HEK293 (cell line): Measurements from ENCODE around the gene CPLANE1.

Experiments
- CTCF ChIA-PET: fragments of 350-600 bp; formaldehyde crosslinking; extraction: SDS; loops from one replicate; lab custom pipeline; 2021; ENCODE audit warnings: antibody characterized with exemption; lab: Yijun Ruan, JAX
- POLR2A ChIA-PET: fragments of 300-600 bp; formaldehyde crosslinking; extraction: SDS; loops from one replicate; lab custom pipeline; 2020; ENCODE audit warnings: antibody characterized with exemption, inconsistent platforms; lab: Yijun Ruan, JAX
- H3K27ac ChIP-seq: fragments of 200-500 bp; sonication (Bioruptor generic); 2 replicates; pipeline ENCODE4 v1.5.1; 2014; ENCODE audit warnings: low read depth, low read length, control low read depth, inconsistent platforms; ENCODE audit errors: extremely low read depth
- H3K36me3 ChIP-seq, 2 experiments: fragments of 200-500 bp in 1 of 2; sonication (Bioruptor generic) in 1 of 2; 1 replicate in 1 of 2; 2 replicates in 1 of 2; pipeline ENCODE4 v1.5.1; 2014 to 2017; ENCODE audit warnings: inconsistent platforms in 2 of 2, low read length in 2 of 2; ENCODE audit not compliant: control insufficient read depth in 2 of 2, insufficient read depth in 1 of 2
- H3K4me1 ChIP-seq: fragments of 200-500 bp; sonication (Bioruptor generic); 2 replicates; pipeline ENCODE4 v1.5.1; 2014; ENCODE audit warnings: mild to moderate bottlenecking, low read length, inconsistent platforms; ENCODE audit not compliant: control insufficient read depth, insufficient read depth
- H3K4me3 ChIP-seq: 2 replicates; pipeline ENCODE4 v1.5.1; 2011; ENCODE audit warnings: low read depth, mild to moderate bottlenecking, control low read depth, low read length, moderate library complexity
- H3K9me3 ChIP-seq: fragments of 200-500 bp; sonication (Bioruptor generic); 2 replicates; pipeline ENCODE4 v1.5.1; 2014; ENCODE audit warnings: low read depth, low read length, inconsistent platforms; ENCODE audit not compliant: control insufficient read depth, insufficient read depth
- BCL11A ChIP-seq: fragments of 450-650 bp; formaldehyde crosslinking; IDR thresholded peaks from 2 replicates; pipeline ENCODE4 v1.5.1; 2016; ENCODE audit warnings: low read depth, missing biosample characterization, missing genetic modification characterization
- BCL11B ChIP-seq: fragments of 450-650 bp; formaldehyde crosslinking; IDR thresholded peaks from 2 replicates; pipeline ENCODE4 v1.5.1; 2016; ENCODE audit warnings: low read depth, missing biosample characterization, missing genetic modification characterization
- ELK4 ChIP-seq: IDR thresholded peaks from 2 replicates; pipeline ENCODE4 v1.6.1; 2011; ENCODE audit warnings: mild to moderate bottlenecking, low read depth, low read length, borderline replicate concordance
- SCRT2 ChIP-seq: fragments of 450-650 bp; formaldehyde crosslinking; IDR thresholded peaks from 2 replicates; pipeline ENCODE4 v1.5.1; 2016; ENCODE audit warnings: missing biosample characterization, missing genetic modification characterization
- SP7 ChIP-seq: fragments of 450-650 bp; formaldehyde crosslinking; IDR thresholded peaks from 2 replicates; pipeline ENCODE4 v1.5.1; 2016; ENCODE audit warnings: missing biosample characterization, missing genetic modification characterization
- WT1 ChIP-seq: fragments of 450-650 bp; formaldehyde crosslinking; IDR thresholded peaks from 2 replicates; pipeline ENCODE4 v1.5.1; 2016; ENCODE audit warnings: missing biosample characterization, missing genetic modification characterization
- ZBTB20 ChIP-seq: fragments of 450-650 bp; formaldehyde crosslinking; IDR thresholded peaks from 2 replicates; pipeline ENCODE4 v1.5.1; 2016; ENCODE audit warnings: missing biosample characterization, missing genetic modification characterization
- ZNF114 ChIP-seq: fragments of 450-650 bp; formaldehyde crosslinking; IDR thresholded peaks from 2 replicates; pipeline ENCODE4 v1.5.0; 2017; ENCODE audit warnings: missing biosample characterization, missing genetic modification characterization
- ZNF132 ChIP-seq: fragments of 450-650 bp; formaldehyde crosslinking; IDR thresholded peaks from 2 replicates; pipeline ENCODE4 v1.5.1; 2017; ENCODE audit warnings: missing biosample characterization, missing genetic modification characterization, borderline replicate concordance
- ZNF223 ChIP-seq: fragments of 450-650 bp; formaldehyde crosslinking; IDR thresholded peaks from 2 replicates; pipeline ENCODE4 v1.5.1; 2016; ENCODE audit warnings: missing biosample characterization, missing genetic modification characterization
- ZNF341 ChIP-seq: fragments of 450-650 bp; formaldehyde crosslinking; IDR thresholded peaks from 2 replicates; pipeline ENCODE4; 2016; ENCODE audit warnings: low read depth, missing biosample characterization, missing genetic modification characterization
- ZNF366 ChIP-seq: fragments of 450-650 bp; formaldehyde crosslinking; conservative IDR thresholded peaks from 2 replicates; pipeline ENCODE4 v1.5.1; 2016; ENCODE audit warnings: missing biosample characterization, missing genetic modification characterization
- ZNF37A ChIP-seq: fragments of 450-650 bp; IDR thresholded peaks from 2 replicates; pipeline ENCODE4 v1.5.1; 2018; ENCODE audit warnings: missing biosample characterization, missing genetic modification characterization
- ZNF555 ChIP-seq: fragments of 450-650 bp; formaldehyde crosslinking; conservative IDR thresholded peaks from 2 replicates; pipeline ENCODE4 v1.5.1; 2017; ENCODE audit warnings: missing biosample characterization, mild to moderate bottlenecking, missing genetic modification characterization, inconsistent platforms
- ZNF558 ChIP-seq: fragments of 450-650 bp; formaldehyde crosslinking; IDR thresholded peaks from 2 replicates; pipeline ENCODE4 v1.5.1; 2016; ENCODE audit warnings: missing biosample characterization, missing genetic modification characterization
- ZNF600 ChIP-seq: fragments of 450-650 bp; formaldehyde crosslinking; IDR thresholded peaks from 2 replicates; pipeline ENCODE4 v1.5.1; 2016; ENCODE audit warnings: missing biosample characterization, missing genetic modification characterization
- ZNF624 ChIP-seq: fragments of 450-650 bp; formaldehyde crosslinking; IDR thresholded peaks from 2 replicates; pipeline ENCODE4 v1.5.1; 2017; ENCODE audit warnings: missing biosample characterization, missing genetic modification characterization
- ZNF664 ChIP-seq: fragments of 450-650 bp; formaldehyde crosslinking; IDR thresholded peaks from 2 replicates; pipeline ENCODE4 v1.5.1; 2016; ENCODE audit warnings: missing biosample characterization, missing genetic modification characterization
- ZNF777 ChIP-seq: fragments of 450-650 bp; formaldehyde crosslinking; IDR thresholded peaks from 2 replicates; pipeline ENCODE4 v1.5.1; 2017; ENCODE audit warnings: missing biosample characterization, missing genetic modification characterization, borderline replicate concordance
- ZNF830 ChIP-seq: fragments of 450-650 bp; IDR thresholded peaks from 2 replicates; pipeline ENCODE4 v1.5.0; 2018; ENCODE audit warnings: missing biosample characterization, missing genetic modification characterization, low read depth, mild to moderate bottlenecking, moderate library complexity
- TF ChIP-seq, protein P1 (sequence below): fragments of 450-650 bp; formaldehyde crosslinking; IDR thresholded peaks from 2 replicates; pipeline ENCODE4 v1.5.1; 2016; ENCODE audit warnings: missing biosample characterization, missing genetic modification characterization
- TF ChIP-seq, protein P2 (sequence below): fragments of 450-650 bp; formaldehyde crosslinking; IDR thresholded peaks from 2 replicates; pipeline ENCODE4 v1.5.1; 2016; ENCODE audit warnings: missing biosample characterization, missing genetic modification characterization

The CPLANE1 gene

DNA sequence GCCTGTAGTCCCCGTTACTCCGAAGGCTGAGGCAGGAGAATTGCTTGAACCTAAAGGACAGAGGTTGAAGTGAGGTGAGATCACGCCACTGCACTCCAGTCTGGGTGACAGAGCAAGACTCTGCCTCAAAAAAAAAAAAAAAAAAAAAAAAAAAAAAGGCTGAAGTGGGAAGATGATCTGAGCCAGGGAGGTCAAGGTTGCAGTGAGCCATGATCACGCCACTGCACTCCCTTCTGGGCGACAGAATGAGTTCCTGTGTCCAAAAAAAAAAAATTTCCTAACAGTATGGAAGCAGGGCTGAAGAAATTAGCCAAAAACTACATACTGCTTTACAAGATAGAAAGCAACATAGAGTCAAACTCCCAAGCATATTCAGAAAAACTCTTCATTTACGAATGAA is 132.8 kb downstream of the CPLANE1 start:
- Histone ChIP-seq H3K9me3 (no peaks in the 10 kb centered on the region), H3K36me3 (peaks cover 60 to 77% of the 10 kb centered on the region in 2 experiments), H3K27ac (no peak overlapping the region), H3K4me1 (no peaks in the 10 kb centered on the region), H3K4me3 (no peak overlapping the region)
- CTCF ChIA-PET, result no interaction called here
- POLR2A ChIA-PET, result no interaction called here
- TF ChIP-seq ZNF37A, result no peak
- TF ChIP-seq, protein P1, sequence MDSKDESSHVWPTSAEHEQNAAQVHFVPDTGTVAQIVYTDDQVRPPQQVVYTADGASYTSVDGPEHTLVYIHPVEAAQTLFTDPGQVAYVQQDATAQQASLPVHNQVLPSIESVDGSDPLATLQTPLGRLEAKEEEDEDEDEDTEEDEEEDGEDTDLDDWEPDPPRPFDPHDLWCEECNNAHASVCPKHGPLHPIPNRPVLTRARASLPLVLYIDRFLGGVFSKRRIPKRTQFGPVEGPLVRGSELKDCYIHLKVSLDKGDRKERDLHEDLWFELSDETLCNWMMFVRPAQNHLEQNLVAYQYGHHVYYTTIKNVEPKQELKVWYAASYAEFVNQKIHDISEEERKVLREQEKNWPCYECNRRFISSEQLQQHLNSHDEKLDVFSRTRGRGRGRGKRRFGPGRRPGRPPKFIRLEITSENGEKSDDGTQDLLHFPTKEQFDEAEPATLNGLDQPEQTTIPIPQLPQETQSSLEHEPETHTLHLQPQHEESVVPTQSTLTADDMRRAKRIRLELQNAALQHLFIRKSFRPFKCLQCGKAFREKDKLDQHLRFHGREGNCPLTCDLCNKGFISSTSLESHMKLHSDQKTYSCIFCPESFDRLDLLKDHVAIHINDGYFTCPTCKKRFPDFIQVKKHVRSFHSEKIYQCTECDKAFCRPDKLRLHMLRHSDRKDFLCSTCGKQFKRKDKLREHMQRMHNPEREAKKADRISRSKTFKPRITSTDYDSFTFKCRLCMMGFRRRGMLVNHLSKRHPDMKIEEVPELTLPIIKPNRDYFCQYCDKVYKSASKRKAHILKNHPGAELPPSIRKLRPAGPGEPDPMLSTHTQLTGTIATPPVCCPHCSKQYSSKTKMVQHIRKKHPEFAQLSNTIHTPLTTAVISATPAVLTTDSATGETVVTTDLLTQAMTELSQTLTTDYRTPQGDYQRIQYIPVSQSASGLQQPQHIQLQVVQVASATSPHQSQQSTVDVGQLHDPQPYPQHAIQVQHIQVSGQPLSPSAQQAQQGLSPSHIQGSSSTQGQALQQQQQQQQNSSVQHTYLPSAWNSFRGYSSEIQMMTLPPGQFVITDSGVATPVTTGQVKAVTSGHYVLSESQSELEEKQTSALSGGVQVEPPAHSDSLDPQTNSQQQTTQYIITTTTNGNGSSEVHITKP, result no peak
- TF ChIP-seq, protein P2, sequence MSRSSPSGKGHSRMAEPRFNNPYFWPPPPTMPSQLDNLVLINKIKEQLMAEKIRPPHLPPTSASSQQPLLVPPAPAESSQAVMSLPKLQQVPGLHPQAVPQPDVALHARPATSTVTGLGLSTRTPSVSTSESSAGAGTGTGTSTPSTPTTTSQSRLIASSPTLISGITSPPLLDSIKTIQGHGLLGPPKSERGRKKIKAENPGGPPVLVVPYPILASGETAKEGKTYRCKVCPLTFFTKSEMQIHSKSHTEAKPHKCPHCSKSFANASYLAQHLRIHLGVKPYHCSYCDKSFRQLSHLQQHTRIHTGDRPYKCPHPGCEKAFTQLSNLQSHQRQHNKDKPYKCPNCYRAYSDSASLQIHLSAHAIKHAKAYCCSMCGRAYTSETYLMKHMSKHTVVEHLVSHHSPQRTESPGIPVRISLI (tag by site-specific recombination), result peak; percentile 64

DNA sequence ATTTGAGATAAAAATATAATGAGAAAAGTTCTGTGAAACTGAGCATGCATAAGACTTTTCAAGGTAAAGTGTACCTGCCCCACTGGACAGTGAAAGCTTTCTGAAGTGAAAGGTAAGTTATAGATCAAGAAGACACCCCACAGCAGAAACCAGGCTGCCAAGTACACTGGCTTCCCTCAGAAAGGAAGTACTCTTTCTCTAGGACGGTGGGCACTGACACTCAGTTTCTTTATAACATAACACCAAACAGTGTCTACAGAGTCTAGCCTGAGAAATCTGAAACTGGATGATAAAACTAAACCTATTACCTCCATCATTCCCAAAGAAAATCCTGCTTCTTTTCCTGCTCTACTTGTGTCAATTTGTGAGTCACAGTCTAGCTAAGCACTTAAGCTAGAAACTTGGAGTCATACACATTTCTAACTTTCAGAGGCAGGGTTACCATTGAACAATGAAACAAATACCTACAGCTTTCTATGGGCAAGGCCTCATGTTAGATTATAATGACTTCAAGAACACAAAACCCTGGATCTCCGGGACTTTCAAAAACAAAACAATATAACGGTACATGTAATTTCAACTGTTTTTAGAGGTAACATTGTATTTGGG is 136.7 kb downstream of the CPLANE1 start:
- no peaks in the 10 kb centered on the region for H3K9me3 ChIP-seq

DNA sequence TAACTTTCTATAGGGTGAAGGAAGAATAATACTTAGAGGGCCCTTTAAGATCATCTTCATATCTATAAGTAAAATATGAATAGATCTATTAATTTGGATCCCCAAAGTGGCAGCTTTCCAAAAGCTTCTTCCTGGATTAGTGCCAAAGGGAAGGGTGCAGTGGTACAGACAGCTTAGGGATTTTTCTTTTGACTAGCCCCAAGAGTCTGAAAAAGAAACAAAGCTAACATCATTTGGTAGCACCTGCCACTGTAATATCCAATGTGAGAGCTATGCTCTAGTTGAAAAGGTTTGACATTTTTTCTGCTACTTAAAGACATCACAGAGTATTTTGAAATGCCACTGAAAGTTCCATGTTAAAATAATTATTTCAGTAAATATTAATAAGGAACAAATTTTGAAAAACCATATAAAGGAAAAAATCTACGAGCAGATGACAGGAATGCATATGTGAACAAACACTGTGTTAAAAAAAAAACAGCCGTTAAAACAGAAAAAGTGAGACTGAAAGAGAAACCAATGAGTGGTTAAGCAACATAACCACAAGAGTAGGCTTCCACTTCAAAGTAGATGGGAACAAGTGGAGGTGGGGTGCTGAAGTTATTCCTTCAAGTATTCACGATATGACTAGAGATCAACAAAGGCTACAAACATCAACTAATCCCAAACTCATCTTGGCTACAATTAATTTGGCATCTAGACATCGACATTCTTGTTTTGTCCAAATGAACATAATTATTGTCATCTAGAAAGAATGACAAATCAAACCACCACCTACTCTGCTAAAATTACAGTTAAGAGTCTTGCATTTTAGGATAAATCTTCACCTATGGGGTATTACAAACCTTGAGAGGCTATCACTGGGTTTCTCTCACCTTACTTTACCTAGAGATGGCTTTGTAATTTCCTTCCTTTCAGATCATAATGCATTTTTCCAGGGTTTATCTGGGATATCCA is 137.5 kb downstream of the CPLANE1 start:
- TF ChIP-seq ZNF132 (tag by site-specific recombination), result no peak
- no peak for TF ChIP-seq ZNF600 (tag by site-specific recombination)
- no peak for TF ChIP-seq ZBTB20
- TF ChIP-seq ZNF366 (tag by site-specific recombination), result no peak
- TF ChIP-seq ZNF777 (tag by site-specific recombination), result no peak
- TF ChIP-seq SP7 (tag by site-specific recombination), result no peak
- no peak for TF ChIP-seq ELK4
- ChIA-PET POLR2A (no interaction called here), CTCF (interaction anchor here (0.6 kb wide), 1 partner anchor 135 kb away, joined by 5 read pairs; no protein-coding TSS in a partner anchor)
- Histone ChIP-seq H3K27ac (no peak overlapping the region), H3K4me1 (no peaks in the 10 kb centered on the region), H3K4me3 (no peak overlapping the region), H3K36me3 (peaks cover 36 to 71% of the 10 kb centered on the region in 2 experiments), H3K9me3 (no peaks in the 10 kb centered on the region)

More for the DNA sequence above, 136.7 kb downstream of the CPLANE1 start:
- Histone ChIP-seq H3K36me3 (peaks cover 32 to 71% of the 10 kb centered on the region in 2 experiments), H3K4me1 (no peaks in the 10 kb centered on the region), H3K27ac (no peak overlapping the region), H3K4me3 (no peak overlapping the region)
- ChIA-PET CTCF (interaction anchor here (0.6 kb wide), 1 partner anchor 28 kb away, joined by 3 read pairs; no protein-coding TSS in a partner anchor), POLR2A (no interaction called here)
- TF ChIP-seq ZNF664 (no peak), BCL11B (tag by site-specific recombination) (no peak), ZNF830 (tag by site-specific recombination) (no peak), BCL11A (tag by site-specific recombination) (no peak), ZNF341 (tag by site-specific recombination) (no peak), ZNF223 (tag by site-specific recombination) (no peak), ZNF624 (tag by site-specific recombination) (no peak), ZNF558 (no peak), ZNF555 (no peak), ZNF114 (tag by site-specific recombination) (no peak), WT1 (tag by site-specific recombination) (no peak), SCRT2 (no peak)
